Measurements from ENCODE around the gene EIF4G3. TPM values are rescaled to one million over a fixed set of nuclear protein-coding genes. Genes with fewer than 3 reads are reported as not detected.

EIF4G3 gene
- polyA plus RNA-seq, 1 of the 3 experiments (the other 2 are of a cell fraction) = 32.0 TPM

DNA sequence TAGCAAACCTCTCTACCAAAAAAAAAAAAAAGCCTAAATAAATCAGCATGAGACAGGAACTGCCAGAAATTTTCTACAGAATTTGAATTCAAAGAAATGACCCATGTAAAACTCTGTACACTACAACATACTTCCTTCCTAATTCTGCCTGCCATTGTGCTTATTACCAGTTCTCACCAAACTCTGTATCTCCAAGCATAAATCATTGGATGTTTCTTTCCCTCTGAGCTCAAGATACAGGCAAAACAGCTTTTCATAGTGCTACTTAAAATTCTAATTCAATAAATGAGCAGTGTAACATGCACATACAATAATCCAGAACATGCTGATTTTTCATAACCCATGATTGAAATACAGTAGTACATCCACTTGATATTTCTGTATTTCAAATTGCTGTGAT lies 87.0 kb downstream of the EIF4G3 start (continued):
- TF ChIP-seq USF1 (IDR thresholded peaks at IDR 0.05; ENCODE audit: borderline replicate concordance, low read depth) = no peak
- TF ChIP-seq EP300 (IDR thresholded peaks at IDR 0.05; ENCODE audit: borderline replicate concordance in 1 of 2, low read depth in 1 of 2, low read length in 1 of 2) = no peak
- TF ChIP-seq, protein P1, sequence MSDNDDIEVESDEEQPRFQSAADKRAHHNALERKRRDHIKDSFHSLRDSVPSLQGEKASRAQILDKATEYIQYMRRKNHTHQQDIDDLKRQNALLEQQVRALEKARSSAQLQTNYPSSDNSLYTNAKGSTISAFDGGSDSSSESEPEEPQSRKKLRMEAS (IDR thresholded peaks at IDR 0.05; ENCODE audit: low read depth) = no peak
- TF ChIP-seq RCOR1 (IDR thresholded peaks at IDR 0.05; ENCODE audit: low read length) = no peak
- TF ChIP-seq SIN3A (IDR thresholded peaks at IDR 0.05; ENCODE audit: borderline replicate concordance, low read depth, low read length) = no peak
- TF ChIP-seq FOXJ3 (CRISPR knock-in tag; IDR thresholded peaks at IDR 0.05) = no peak
- TF ChIP-seq CHD2 (IDR thresholded peaks at IDR 0.05; ENCODE audit: low read length, partially characterized antibody) = no peak

GRCh38 chr1:21089299-21089698 lies 87.4 kb downstream of the EIF4G3 start:
- CTCF ChIA-PET = no interaction called here
- no peaks in the 10 kb centered on the region for H3K9me3 ChIP-seq
- H3K4me2 ChIP-seq = no peak overlapping the region
- no peak for TF ChIP-seq YY1 (IDR thresholded peaks at IDR 0.05; ENCODE audit: low read depth)
- TF ChIP-seq NRF1 (IDR thresholded peaks at IDR 0.05; ENCODE audit: low read depth, low read length) = no peak
- peak overlapping the region in 1 of 2 experiments; percentile 80; a peak in 1 of 4 replicates for H3K27ac ChIP-seq (ENCODE audit: low read depth in 2 of 2, low read length in 1 of 2)
- no peaks in the 10 kb centered on the region for H3K27me3 ChIP-seq (ENCODE audit: insufficient read depth)
- DNase-seq = no peak
- no peak overlapping the region for H3K9ac ChIP-seq
- POLR2A ChIA-PET = no interaction called here
- H3F3A ChIP-seq (replicated peaks; ENCODE audit: insufficient read depth) = peaks cover 15% of the 10 kb centered on the region
- 92% methylated on average over 2 of the region's 2 CpGs for whole genome bisulfite sequencing (ENCODE audit: low lambda C conversion rate)
- no peak overlapping the region for H2AFZ ChIP-seq (ENCODE audit: low read depth)
- peaks cover 79% of the 10 kb centered on the region for H3K79me2 ChIP-seq (ENCODE audit: insufficient read depth)
- H4K20me1 ChIP-seq (ENCODE audit: insufficient read depth) = 0 out of 2 replicates have a peak, but pooled peaks cover 6% of the 10 kb centered on the region
- peaks cover 0 to 9% of the 10 kb centered on the region in 2 experiments; a peak in 1 of 4 replicates for H3K4me1 ChIP-seq (ENCODE audit: control insufficient read depth in 1 of 2, insufficient read depth in 2 of 2, low read depth in 1 of 2, low read length in 1 of 2)
- H3K4me3 ChIP-seq (ENCODE audit: low read depth in 2 of 2, low read length in 1 of 2) = no peak overlapping the region
- no peaks in the 10 kb centered on the region for H3K9me2 ChIP-seq
- peaks cover 3 to 23% of the 10 kb centered on the region in 2 experiments for H3K36me3 ChIP-seq (replicated peaks in 1 of 2; ENCODE audit: control insufficient read depth in 1 of 2, insufficient read depth in 2 of 2, low read length in 1 of 2)

DNA sequence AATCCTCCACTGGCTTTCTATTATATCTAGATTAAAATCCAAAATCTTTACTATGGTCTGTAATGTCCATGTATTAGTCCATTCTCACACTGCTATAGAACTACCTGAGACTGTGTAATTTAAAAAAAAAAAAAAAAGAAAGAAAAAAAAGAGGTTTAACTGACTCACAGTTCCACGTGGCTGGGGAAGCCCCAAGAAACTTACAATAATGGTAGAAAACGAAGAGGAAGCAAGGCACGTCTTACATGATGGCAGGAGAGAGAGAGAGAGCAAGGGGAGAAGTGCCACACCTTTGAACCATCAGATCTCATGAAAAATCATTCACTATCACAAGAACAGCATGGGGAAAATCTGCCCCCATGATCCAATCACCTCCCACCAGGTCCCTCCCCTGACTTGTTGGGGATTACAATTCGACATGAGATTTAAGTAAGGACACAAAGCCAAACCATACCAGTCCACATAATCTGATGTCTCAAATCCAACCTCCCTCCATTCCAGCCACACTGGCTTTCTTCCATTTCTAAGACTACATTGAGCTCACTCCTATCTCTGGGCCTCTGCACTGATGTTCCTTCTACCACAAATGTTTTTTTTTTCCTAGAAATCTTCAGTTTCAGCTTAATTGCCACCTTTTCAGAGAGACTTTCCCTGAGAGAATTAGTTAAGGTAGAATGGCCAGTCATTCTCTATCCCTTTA lies 92.4 kb downstream of the EIF4G3 start:
- POLR2A ChIA-PET = no interaction called here
- WGBS (ENCODE audit: low lambda C conversion rate) = 68% methylated on average over 4 of the region's 4 CpGs
- H3K36me3 ChIP-seq (replicated peaks in 1 of 2; ENCODE audit: control insufficient read depth in 1 of 2, insufficient read depth in 2 of 2, low read length in 1 of 2) = peaks cover 3 to 23% of the 10 kb centered on the region in 2 experiments
- H3K4me1 ChIP-seq (ENCODE audit: control insufficient read depth in 1 of 2, insufficient read depth in 2 of 2, low read depth in 1 of 2, low read length in 1 of 2) = no peaks in the 10 kb centered on the region; a peak in 1 of 4 replicates
- H3F3A ChIP-seq (replicated peaks; ENCODE audit: insufficient read depth) = peaks cover 7% of the 10 kb centered on the region
- no peak overlapping the region for H2AFZ ChIP-seq (ENCODE audit: low read depth)
- peaks cover 90% of the 10 kb centered on the region for H3K79me2 ChIP-seq (ENCODE audit: insufficient read depth)
- H3K4me2 ChIP-seq = no peak overlapping the region
- H3K9me3 ChIP-seq = no peaks in the 10 kb centered on the region
- H3K4me3 ChIP-seq (ENCODE audit: low read depth in 2 of 2, low read length in 1 of 2) = no peak overlapping the region
- peaks cover 4% of the 10 kb centered on the region; the same call in 1 of the 2 replicates for H4K20me1 ChIP-seq (ENCODE audit: insufficient read depth)
- no peak overlapping the region for H3K27ac ChIP-seq (ENCODE audit: low read depth in 2 of 2, low read length in 1 of 2)
- H3K9me2 ChIP-seq = no peaks in the 10 kb centered on the region
- no peaks in the 10 kb centered on the region for H3K27me3 ChIP-seq (ENCODE audit: insufficient read depth)
- CTCF ChIA-PET = no interaction called here
- no peak for DNase-seq
- no peak overlapping the region for H3K9ac ChIP-seq
- TF ChIP-seq REST (IDR thresholded peaks at IDR 0.05; ENCODE audit: low read depth, low read length) (no peak), EZH2phosphoT487 (IDR thresholded peaks at IDR 0.05; ENCODE audit: borderline replicate concordance, low read depth) (no peak), MEF2A (IDR thresholded peaks at IDR 0.05; ENCODE audit: borderline replicate concordance, low read depth) (no peak), TCF12 (IDR thresholded peaks at IDR 0.05) (no peak), SMC3 (IDR thresholded peaks at IDR 0.05; ENCODE audit: low read depth, low read length) (no peak), TAF1 (IDR thresholded peaks at IDR 0.05; ENCODE audit: borderline replicate concordance, low read depth, low read length) (no peak), GABPA (IDR thresholded peaks at IDR 0.05; ENCODE audit: low read depth) (no peak), USF1 (IDR thresholded peaks at IDR 0.05; ENCODE audit: borderline replicate concordance, low read depth) (no peak), FOXM1 (IDR thresholded peaks at IDR 0.05; ENCODE audit: low read depth) (no peak), SIN3A (IDR thresholded peaks at IDR 0.05; ENCODE audit: borderline replicate concordance, low read depth, low read length) (no peak)
- TF ChIP-seq, protein P2, sequence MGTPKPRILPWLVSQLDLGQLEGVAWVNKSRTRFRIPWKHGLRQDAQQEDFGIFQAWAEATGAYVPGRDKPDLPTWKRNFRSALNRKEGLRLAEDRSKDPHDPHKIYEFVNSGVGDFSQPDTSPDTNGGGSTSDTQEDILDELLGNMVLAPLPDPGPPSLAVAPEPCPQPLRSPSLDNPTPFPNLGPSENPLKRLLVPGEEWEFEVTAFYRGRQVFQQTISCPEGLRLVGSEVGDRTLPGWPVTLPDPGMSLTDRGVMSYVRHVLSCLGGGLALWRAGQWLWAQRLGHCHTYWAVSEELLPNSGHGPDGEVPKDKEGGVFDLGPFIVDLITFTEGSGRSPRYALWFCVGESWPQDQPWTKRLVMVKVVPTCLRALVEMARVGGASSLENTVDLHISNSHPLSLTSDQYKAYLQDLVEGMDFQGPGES (IDR thresholded peaks at IDR 0.05; ENCODE audit: low read depth, low read length) = no peak
